ENCODE results near the gene VAV2. TPM values are rescaled to one million over a fixed set of nuclear protein-coding genes. Genes with fewer than 3 reads are reported as not detected.
"Not testable (repeated sequence)": the region's sequence is repeated elsewhere in the genome, so short reads cannot be mapped to it uniquely, and the experiment has no call there.

VAV2 gene
- total RNA-seq, 1 experiment from 2014 or later, result 22.8 TPM

GRCh38 chr9:133913571-133914369 is 78.4 kb downstream of the VAV2 start:
- DNase-seq, result no peak
- H3K36me3 ChIP-seq, result no peaks in the 10 kb centered on the region
- H3K27me3 ChIP-seq, result no peaks in the 10 kb centered on the region
- H3K9me3 ChIP-seq, result no peaks in the 10 kb centered on the region
- H3K4me3 ChIP-seq, result no peak overlapping the region

- Histone ChIP-seq H3K4me3 (no peak overlapping the region), H3K27me3 (no peaks in the 10 kb centered on the region), H3K9me3 (no peaks in the 10 kb centered on the region), H3K36me3 (no peaks in the 10 kb centered on the region)
- DNase-seq, result no peak
Observed at GRCh38 chr9:133910855-133911514, 81.1 kb downstream of the VAV2 start.

GRCh38 chr9:133906932-133907910 is 84.9 kb downstream of the VAV2 start:
- H3K9me3 ChIP-seq, result no peaks in the 10 kb centered on the region

GRCh38 chr9:133906218-133906617 is 85.9 kb downstream of the VAV2 start:
- H3K9me3 ChIP-seq, result no peaks in the 10 kb centered on the region
- DNase-seq, result no peak
- H3K36me3 ChIP-seq, result no peaks in the 10 kb centered on the region
- H3K4me3 ChIP-seq, result no peak overlapping the region
- H3K27me3 ChIP-seq, result no peaks in the 10 kb centered on the region

More at GRCh38 chr9:133906932-133907910, 84.9 kb downstream of the VAV2 start:
- H3K27me3 ChIP-seq, result no peaks in the 10 kb centered on the region
- no peak for DNase-seq
- H3K36me3 ChIP-seq, result no peaks in the 10 kb centered on the region
- no peak overlapping the region for H3K4me3 ChIP-seq

DNA sequence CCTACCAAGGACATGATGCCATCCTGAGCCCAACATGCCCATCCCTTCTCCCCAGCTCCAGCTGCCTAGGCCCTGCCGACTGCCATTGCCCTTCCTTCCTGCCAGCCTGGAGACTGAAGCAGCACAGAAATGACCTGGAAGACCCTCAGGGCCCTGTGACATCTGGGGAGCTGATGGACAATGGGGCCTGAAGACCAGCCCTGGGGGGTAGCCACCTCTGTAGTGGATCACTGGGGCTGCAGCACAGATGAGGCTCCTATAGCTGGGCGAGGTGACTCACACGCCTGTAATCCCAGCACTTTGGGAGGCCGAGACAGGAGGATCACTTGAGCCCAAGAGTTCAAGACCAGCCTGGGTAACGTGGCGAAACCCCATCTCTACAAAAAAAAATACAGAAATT is 86.6 kb downstream of the VAV2 start:
- no peaks in the 10 kb centered on the region for H3K27me3 ChIP-seq
- DNase-seq, result no peak
- H3K9me3 ChIP-seq, result no peaks in the 10 kb centered on the region
- no peak overlapping the region for H3K4me3 ChIP-seq
- H3K36me3 ChIP-seq, result no peaks in the 10 kb centered on the region

- H3K4me3 ChIP-seq, result no peak overlapping the region
- DNase-seq, result no peak
- no peaks in the 10 kb centered on the region for H3K27me3 ChIP-seq
- no peaks in the 10 kb centered on the region for H3K9me3 ChIP-seq
- H3K36me3 ChIP-seq, result no peaks in the 10 kb centered on the region
Observed at GRCh38 chr9:133904346-133905090, 87.6 kb downstream of the VAV2 start.

- Histone ChIP-seq H3K4me3 (no peak overlapping the region), H3K36me3 (no peaks in the 10 kb centered on the region), H3K27me3 (no peaks in the 10 kb centered on the region), H3K9me3 (no peaks in the 10 kb centered on the region)
- DNase-seq, result no peak
Observed at GRCh38 chr9:133901184-133901835, 90.8 kb downstream of the VAV2 start.

- DNase-seq, result no peak
- no peaks in the 10 kb centered on the region for H3K9me3 ChIP-seq
- H3K4me3 ChIP-seq, result no peak overlapping the region
- H3K27me3 ChIP-seq, result no peaks in the 10 kb centered on the region
- no peaks in the 10 kb centered on the region for H3K36me3 ChIP-seq
Observed at GRCh38 chr9:133897675-133898074, 94.4 kb downstream of the VAV2 start.

- H3K27me3 ChIP-seq, DNase-seq, H3K9me3 ChIP-seq, H3K36me3 ChIP-seq, H3K4me3 ChIP-seq: not testable (repeated sequence)
Observed at GRCh38 chr9:133896007-133896406, 96.1 kb downstream of the VAV2 start.

- Histone ChIP-seq H3K9me3 (no peaks in the 10 kb centered on the region), H3K27me3 (no peaks in the 10 kb centered on the region), H3K36me3 (no peaks in the 10 kb centered on the region), H3K4me3 (no peak overlapping the region)
- DNase-seq, result no peak
Observed at GRCh38 chr9:133895335-133895734, 96.8 kb downstream of the VAV2 start.

GRCh38 chr9:133894377-133895321 is 97.5 kb downstream of the VAV2 start:
- no peaks in the 10 kb centered on the region for H3K27me3 ChIP-seq
- DNase-seq, result no peak
- no peaks in the 10 kb centered on the region for H3K36me3 ChIP-seq
- no peak overlapping the region for H3K4me3 ChIP-seq
- H3K9me3 ChIP-seq, result no peaks in the 10 kb centered on the region

- Histone ChIP-seq H3K27me3 (no peaks in the 10 kb centered on the region), H3K36me3 (no peaks in the 10 kb centered on the region), H3K9me3 (no peaks in the 10 kb centered on the region), H3K4me3 (no peak overlapping the region)
- no peak for DNase-seq
Observed at GRCh38 chr9:133893191-133893994, 98.7 kb downstream of the VAV2 start.

GRCh38 chr9:133892193-133892920 is 99.8 kb downstream of the VAV2 start:
- H3K36me3 ChIP-seq, result no peaks in the 10 kb centered on the region
- no peaks in the 10 kb centered on the region for H3K9me3 ChIP-seq
- DNase-seq, result no peak
- no peaks in the 10 kb centered on the region for H3K27me3 ChIP-seq
- no peak overlapping the region for H3K4me3 ChIP-seq

DNA sequence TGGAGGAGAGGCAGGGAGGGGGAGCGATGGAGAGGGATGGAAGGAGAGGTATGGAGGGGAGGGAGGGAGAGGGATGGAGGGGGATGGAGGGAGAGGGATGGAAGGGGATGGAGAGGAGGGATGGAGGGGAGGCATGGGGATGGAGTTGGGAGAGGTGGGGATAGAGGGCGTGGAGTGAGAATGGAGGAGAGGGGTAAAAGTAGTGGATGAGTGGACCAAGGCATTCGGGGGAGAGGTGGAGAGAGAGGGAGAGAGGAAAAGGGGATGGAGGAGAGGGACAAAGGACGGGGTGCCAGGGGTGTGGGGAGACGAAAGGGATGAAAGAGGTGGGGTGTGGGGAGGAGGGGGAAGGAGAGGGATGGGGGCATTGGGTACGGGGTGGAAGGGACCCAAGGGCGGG is 100.4 kb downstream of the VAV2 start:
- no peaks in the 10 kb centered on the region for H3K36me3 ChIP-seq
- no peaks in the 10 kb centered on the region for H3K9me3 ChIP-seq
- no peak overlapping the region for H3K4me3 ChIP-seq
- H3K27me3 ChIP-seq, result no peaks in the 10 kb centered on the region
- no peak for DNase-seq

All from MG63 (cell line).